T-helper 1 cell treated with Interleukin-12 subunit alpha and Interleukin-12 subunit beta and Interleukin-4 antibody, amounts not matched to agents 30 μg/mL and 1 μg/mL, for 36 hours (primary cell): ENCODE results near the gene MEIOB.

ENCODE experiments used
- H3K27ac Mint-ChIP-seq: one replicate; pipeline ENCODE4 v1.8.0; 2021; ENCODE audit warnings: mild to moderate bottlenecking, mixed read lengths
- H3K27me3 Mint-ChIP-seq: one replicate; pipeline ENCODE4 v1.8.0; 2021; ENCODE audit warnings: low read depth, mixed read lengths
- H3K36me3 Mint-ChIP-seq: one replicate; pipeline ENCODE4 v1.8.0; 2021; ENCODE audit warnings: low read depth, mixed read lengths
- H3K4me1 Mint-ChIP-seq: one replicate; pipeline ENCODE4 v1.8.0; 2021; ENCODE audit warnings: low read depth, mixed read lengths
- H3K4me3 Mint-ChIP-seq: one replicate; pipeline ENCODE4 v1.8.0; 2021; ENCODE audit warnings: mild to moderate bottlenecking, moderate library complexity, mixed read lengths
- H3K9me3 Mint-ChIP-seq: one replicate; pipeline ENCODE4 v1.8.0; 2021; ENCODE audit warnings: mixed read lengths

MEIOB gene

DNA sequence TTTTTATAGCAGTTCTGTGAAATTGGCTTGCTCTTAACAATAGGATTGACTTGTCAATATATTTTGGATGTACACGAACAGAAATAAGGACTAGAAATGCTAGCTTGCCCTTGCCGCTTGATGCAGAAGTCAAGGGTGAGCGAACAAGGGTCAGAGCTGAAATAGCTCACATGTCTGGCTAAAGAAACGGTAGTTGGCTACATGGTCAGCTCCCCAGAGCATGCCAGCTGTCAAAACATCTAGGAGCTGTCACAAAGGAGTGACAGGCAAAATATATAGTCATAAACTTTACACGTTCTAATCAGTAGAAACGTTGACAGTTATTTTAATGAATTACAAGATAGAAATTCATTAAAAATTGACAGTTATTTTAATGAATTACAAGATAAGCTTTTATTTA lies 2.9 kb upstream of the MEIOB start:
- H3K4me1 Mint-ChIP-seq: peaks cover 3% of the 10 kb centered on the region
- no peaks in the 10 kb centered on the region for H3K36me3 Mint-ChIP-seq
- H3K27ac Mint-ChIP-seq: no peak overlapping the region
- H3K27me3 Mint-ChIP-seq: peaks cover 27% of the 10 kb centered on the region
- no peak overlapping the region for H3K4me3 Mint-ChIP-seq
- no peaks in the 10 kb centered on the region for H3K9me3 Mint-ChIP-seq

DNA sequence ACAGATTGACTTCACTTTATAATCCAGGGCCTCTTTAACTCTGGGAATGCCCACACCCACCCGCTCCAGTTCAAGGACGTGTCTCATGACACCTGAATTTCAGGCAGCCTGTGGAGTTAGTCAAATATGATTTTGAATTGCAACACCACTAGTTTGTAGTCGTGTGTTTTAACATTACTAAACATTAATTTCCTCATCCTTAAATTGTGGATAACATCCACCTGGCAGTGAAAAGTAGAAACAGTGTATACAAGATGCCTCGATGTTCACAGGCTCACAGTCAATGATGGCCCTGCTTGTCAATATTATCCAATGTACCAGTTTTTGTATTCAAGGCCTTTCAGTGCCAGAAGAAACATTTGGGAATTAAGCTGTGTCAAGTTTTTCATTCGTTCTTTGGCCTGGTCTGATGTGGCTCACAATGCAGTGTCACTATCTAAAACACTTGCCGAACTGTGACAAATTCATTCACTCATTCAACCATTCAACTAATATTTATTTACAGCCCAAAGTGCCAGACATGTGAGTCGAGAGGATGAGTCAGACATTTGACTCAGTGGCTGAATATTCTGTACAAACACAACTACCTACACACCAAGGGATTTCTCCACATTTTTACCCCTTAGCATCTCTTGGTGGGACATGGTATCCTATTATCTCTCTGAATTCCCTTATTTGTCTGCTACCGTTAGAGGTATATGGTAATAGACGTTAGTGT lies 1.4 kb downstream of the MEIOB start:
- Mint-ChIP-seq H3K4me3 (no peak overlapping the region), H3K27ac (no peak overlapping the region), H3K36me3 (no peaks in the 10 kb centered on the region), H3K9me3 (no peaks in the 10 kb centered on the region), H3K27me3 (peaks cover 15% of the 10 kb centered on the region), H3K4me1 (peaks cover 3% of the 10 kb centered on the region)

DNA sequence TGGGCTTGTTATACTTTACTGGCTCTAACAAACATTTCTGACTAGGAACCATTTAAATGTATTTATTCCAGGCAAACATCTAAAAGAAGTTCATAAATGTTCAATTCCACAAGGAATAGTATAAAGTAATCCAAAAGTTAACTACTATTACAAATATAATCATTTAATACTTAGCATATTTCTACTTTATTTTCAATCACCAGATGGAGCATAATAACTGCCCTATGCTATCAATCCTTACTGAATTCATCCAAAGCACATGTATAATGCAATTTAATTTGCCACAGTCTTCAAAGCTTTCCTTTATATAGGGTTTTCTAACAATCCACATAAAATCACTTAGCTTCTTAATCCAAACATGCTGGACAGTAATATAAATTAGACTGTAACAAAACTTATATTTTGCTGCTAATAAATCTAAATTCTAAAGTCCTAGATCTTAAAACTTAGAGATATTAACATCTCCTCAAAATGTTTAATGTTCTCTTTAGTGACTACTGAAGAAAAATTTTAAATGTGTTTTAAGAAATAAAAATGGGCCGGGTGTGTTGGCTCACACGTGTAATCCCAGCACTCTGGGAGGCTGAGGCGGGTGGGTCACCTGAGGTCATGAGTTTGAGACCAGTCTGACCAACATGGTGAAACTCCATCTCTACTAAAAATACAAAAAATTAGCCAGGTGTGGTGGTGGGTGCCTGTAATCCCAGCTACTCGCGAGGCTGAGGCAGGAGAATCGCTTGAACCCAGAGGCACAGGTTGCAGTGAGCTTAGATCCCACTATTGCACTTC lies 5.9 kb downstream of the MEIOB start:
- H3K27me3 Mint-ChIP-seq: peaks cover 18% of the 10 kb centered on the region
- no peaks in the 10 kb centered on the region for H3K4me1 Mint-ChIP-seq
- H3K36me3 Mint-ChIP-seq: no peaks in the 10 kb centered on the region

DNA sequence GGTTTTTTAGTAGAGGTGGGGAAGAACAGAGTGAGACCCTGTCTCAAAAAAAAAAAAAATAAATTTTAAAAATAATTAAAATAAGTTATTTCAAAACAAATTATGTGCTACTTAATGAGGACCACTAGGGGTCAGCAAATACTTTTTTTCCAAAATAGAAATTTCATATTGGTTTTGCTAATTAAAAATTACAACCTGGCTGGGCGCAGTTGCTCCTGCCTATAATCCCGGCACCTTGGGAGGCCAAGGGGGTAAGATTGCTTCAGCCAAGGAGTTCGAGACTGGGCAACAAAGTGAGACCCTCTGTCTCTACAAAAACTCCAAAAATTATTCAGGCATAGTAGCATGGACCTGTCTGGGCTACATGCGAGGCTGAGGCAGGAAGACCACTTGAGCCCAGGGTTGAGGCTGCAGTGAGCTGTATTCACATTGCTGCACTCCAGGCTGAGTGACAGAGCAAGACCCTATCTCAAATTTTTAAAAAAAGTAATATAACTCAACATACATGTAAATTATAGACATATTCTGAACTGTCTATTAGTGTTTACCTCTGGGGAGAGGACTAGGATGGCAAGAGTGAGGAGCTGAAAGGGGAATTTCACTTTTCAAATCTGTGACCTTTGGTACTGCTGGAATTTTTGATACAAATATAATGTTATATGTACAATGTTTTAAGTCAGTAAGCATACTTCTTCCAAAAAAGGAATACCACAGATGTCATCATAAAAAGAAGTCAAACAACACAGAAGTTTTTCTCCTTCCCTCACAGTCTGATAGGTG lies 8.1 kb downstream of the MEIOB start:
- Mint-ChIP-seq H3K27ac (no peak overlapping the region), H3K36me3 (no peaks in the 10 kb centered on the region), H3K4me1 (no peaks in the 10 kb centered on the region), H3K27me3 (peaks cover 30% of the 10 kb centered on the region), H3K4me3 (no peak overlapping the region), H3K9me3 (no peaks in the 10 kb centered on the region)

More for the DNA sequence above, 5.9 kb downstream of the MEIOB start:
- Mint-ChIP-seq H3K9me3 (no peaks in the 10 kb centered on the region), H3K27ac (no peak overlapping the region), H3K4me3 (no peak overlapping the region)

DNA sequence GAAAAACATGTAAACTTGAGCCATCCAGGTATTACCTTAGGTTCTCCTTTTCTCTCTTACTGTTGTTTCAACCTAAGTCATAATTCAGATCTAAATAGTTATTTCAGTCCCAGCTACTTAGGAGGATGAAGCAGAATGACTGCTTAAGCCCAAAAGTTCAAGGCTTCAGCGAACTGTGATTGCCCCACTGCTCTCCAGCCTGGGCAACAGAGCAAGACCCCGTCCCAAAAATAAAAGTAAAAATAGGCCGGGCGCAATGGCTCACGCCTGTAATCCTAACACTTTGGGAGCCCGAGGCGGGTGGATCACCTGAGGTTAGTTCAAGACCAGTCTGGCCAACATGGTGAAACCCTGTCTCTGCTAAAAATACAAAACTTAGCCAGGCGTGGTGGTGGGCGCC lies 9.6 kb downstream of the MEIOB start:
- no peak overlapping the region for H3K4me3 Mint-ChIP-seq
- no peak overlapping the region for H3K27ac Mint-ChIP-seq
- H3K27me3 Mint-ChIP-seq: peaks cover 39% of the 10 kb centered on the region
- H3K9me3 Mint-ChIP-seq: no peaks in the 10 kb centered on the region
- H3K36me3 Mint-ChIP-seq: no peaks in the 10 kb centered on the region
- H3K4me1 Mint-ChIP-seq: no peaks in the 10 kb centered on the region

DNA sequence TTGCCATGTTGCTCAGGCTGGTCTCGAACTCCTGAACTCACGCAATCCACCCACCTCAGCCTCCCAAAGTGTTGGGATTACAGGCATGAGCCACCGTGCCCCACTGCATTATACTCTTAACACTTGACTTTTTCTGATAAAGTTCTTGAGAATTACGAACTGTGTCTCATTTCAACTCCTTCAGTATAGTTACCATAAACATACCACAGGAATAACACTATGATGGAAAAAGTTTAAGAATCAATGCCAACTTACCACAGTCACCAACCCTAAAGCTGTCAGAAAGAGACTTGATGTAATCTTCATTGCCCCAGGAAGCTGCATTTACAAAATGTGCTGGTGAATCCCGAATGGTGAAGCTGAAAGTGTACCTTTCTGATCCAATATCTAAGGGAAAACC lies 10.2 kb downstream of the MEIOB start:
- no peak overlapping the region for H3K27ac Mint-ChIP-seq
- H3K27me3 Mint-ChIP-seq: peaks cover 39% of the 10 kb centered on the region
- no peaks in the 10 kb centered on the region for H3K9me3 Mint-ChIP-seq
- H3K4me1 Mint-ChIP-seq: peaks cover 4% of the 10 kb centered on the region
- no peaks in the 10 kb centered on the region for H3K36me3 Mint-ChIP-seq
- H3K4me3 Mint-ChIP-seq: no peak overlapping the region

DNA sequence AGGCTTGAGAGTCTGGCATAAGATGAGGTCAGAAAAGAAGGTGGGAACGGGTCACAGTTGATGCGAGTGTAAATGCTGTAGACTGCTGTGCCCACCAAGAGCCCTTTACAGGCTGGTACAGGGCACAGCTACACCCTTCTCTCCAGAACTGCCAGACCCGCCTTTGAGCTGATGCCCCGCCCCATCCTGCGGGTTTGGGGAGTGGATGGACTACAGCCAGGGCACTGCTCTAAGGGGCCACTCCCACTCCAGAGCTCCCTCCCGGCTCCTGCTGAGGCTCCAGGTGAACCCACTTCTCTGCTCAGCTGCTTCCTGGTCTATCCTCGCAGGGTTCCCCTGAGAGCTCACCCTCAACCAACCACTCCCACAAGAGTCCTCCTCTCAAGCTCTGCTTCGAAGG lies 12.3 kb downstream of the MEIOB start:
- no peaks in the 10 kb centered on the region for H3K9me3 Mint-ChIP-seq
- no peak overlapping the region for H3K4me3 Mint-ChIP-seq
- H3K36me3 Mint-ChIP-seq: no peaks in the 10 kb centered on the region
- peaks cover 16% of the 10 kb centered on the region for H3K4me1 Mint-ChIP-seq
- peaks cover 29% of the 10 kb centered on the region for H3K27me3 Mint-ChIP-seq
- no peak overlapping the region for H3K27ac Mint-ChIP-seq

DNA sequence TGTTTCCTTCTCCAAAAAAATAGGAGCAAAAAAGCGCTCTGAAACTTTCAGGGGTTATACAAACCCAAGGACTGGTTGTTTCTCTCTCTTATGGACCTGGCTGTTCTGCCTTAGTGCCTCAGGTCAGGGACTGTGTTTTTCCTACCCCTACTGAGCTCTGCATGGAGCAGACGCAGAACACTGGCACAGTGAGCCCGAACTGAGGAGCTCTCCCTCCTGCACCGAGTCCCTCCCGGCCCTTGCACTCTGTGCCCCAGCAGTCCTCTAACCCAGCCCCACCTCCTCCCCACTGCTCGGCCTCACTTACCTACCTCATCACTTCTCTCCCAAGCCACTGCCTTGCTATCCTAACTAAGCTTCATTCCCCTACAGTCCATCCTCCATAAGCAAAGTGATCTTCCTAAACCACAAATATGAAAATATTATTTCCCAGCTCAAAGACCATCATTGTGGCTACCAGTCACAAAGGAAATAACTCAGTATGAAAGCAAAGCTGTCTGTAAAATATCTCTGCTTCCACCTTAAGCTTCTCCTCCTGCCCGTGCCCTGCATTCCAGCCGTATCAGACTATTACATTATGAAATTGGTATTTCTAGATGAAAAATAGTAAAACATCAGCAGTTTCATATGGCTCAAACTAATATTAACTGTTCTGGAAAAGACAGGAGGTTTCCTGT lies 13.6 kb downstream of the MEIOB start:
- Mint-ChIP-seq H3K27ac (no peak overlapping the region), H3K4me3 (no peak overlapping the region), H3K9me3 (no peaks in the 10 kb centered on the region), H3K27me3 (peaks cover 25% of the 10 kb centered on the region), H3K4me1 (peaks cover 17% of the 10 kb centered on the region), H3K36me3 (no peaks in the 10 kb centered on the region)

DNA sequence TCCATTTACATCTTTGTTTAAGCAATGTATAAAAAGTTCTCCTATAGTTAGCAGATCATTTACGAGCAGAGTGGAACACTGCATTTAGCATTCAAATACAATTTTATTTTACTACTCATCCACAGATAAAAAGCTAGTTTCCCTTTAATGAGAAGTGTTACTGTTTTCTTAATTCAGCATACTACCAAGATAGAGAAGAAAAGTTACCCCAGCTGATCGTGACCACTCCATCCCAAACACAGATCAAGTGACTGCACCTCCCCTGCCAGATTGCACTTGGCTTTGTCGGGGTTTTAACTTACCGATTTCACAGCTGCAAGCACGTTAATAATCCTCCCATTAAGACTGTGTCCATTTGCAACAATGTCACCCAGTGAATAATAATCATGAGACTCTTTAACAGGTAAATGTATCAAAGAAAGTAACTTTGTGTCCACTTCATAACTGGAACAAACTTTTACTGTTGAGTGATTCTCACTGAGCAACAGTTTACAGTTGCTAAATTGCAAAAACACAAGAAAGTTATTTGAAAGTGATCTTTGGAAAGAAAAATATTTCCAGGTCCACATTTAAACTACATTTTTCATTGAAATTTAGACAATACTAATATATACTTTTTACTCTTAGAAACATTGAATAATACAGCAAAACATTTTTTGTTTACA lies 14.4 kb downstream of the MEIOB start:
- peaks cover 25% of the 10 kb centered on the region for H3K27me3 Mint-ChIP-seq
- H3K4me1 Mint-ChIP-seq: peaks cover 17% of the 10 kb centered on the region
- no peak overlapping the region for H3K4me3 Mint-ChIP-seq
- H3K36me3 Mint-ChIP-seq: no peaks in the 10 kb centered on the region
- no peak overlapping the region for H3K27ac Mint-ChIP-seq
- H3K9me3 Mint-ChIP-seq: no peaks in the 10 kb centered on the region

DNA sequence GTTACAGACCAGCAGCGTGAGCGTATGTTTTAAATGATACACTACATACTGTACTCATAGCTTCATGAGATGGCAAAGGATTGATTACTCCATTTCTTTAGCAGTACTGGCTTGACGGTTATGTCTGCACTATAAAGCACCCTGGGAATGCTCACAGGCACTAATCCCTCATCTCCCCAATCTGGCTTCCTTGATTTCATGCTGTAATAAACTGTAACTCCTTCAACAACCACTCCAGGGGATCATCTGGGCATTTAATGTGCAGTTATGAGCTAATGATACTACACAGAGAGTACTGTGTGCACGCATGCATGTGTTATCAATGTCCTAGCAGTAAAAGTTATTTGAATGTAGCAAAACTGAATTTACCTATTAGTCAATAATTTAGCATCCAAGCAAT lies 20.2 kb downstream of the MEIOB start:
- Mint-ChIP-seq H3K4me3 (no peak overlapping the region), H3K27me3 (peaks cover 9% of the 10 kb centered on the region), H3K9me3 (no peaks in the 10 kb centered on the region), H3K4me1 (peaks cover 13% of the 10 kb centered on the region), H3K27ac (no peak overlapping the region), H3K36me3 (no peaks in the 10 kb centered on the region)

DNA sequence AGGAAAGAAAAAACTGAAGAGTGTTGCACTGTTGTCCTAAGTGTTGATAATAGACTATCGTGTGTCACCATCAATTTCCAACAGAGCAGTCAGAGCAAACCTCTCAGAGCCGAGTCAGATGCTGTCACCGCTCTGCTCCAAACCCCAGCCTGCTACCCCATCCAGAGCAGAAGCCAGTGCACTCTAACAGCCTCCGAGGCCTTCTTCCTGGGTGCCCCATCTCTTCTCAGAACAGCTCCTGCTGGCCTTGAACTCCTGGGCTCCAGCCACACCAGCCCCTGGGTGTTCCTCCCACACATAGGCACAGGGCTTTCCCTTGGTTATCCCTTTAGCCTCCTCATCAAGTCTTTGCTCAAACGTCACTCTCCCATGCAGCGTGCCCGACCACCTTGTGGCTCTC lies 21.0 kb downstream of the MEIOB start:
- Mint-ChIP-seq H3K27me3 (peaks cover 9% of the 10 kb centered on the region), H3K36me3 (no peaks in the 10 kb centered on the region), H3K4me3 (no peak overlapping the region), H3K27ac (no peak overlapping the region), H3K4me1 (peaks cover 13% of the 10 kb centered on the region), H3K9me3 (no peaks in the 10 kb centered on the region)

DNA sequence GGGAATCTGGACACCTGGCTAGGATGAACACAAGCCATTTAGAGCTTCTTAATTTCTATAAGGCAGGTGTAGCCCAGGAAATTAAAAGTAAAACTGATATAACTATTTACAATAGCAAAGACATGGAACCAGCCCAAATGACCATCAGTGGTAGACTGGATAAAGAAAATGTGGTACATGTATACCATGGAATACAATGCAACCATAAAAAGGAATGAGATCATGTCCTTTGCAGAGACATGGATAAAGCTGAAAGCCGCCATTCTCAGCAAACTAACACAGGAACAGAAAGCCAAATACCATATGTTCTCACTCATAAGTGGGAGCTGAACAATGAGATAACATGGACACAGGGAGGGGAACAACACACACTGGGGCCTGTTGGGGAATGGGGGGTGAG lies 25.5 kb downstream of the MEIOB start:
- H3K4me3 Mint-ChIP-seq: no peak overlapping the region
- no peak overlapping the region for H3K27ac Mint-ChIP-seq
- no peaks in the 10 kb centered on the region for H3K36me3 Mint-ChIP-seq

DNA sequence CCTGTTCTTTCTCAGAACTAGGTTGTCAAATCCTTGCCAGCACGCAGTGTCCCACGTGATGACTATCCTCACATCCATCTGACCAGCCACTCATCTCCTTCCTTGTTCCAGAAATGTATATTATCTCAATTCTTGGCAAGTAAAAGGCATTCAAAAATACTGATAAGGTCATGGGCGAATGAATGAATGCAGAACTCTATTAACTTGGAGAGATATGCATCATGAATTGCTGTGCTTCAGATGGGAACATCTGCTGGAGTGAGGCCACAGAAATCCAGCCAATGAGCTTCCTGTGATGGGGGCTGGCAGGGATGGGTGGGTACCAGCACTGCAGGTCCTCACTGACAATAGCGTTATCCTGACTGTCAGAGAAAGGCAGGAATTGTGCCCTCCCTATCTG lies 26.0 kb downstream of the MEIOB start:
- H3K27ac Mint-ChIP-seq: no peak overlapping the region
- H3K4me3 Mint-ChIP-seq: no peak overlapping the region
- no peaks in the 10 kb centered on the region for H3K9me3 Mint-ChIP-seq
- H3K27me3 Mint-ChIP-seq: peaks cover 4% of the 10 kb centered on the region
- no peaks in the 10 kb centered on the region for H3K36me3 Mint-ChIP-seq
- H3K4me1 Mint-ChIP-seq: no peaks in the 10 kb centered on the region

More for the DNA sequence above, 25.5 kb downstream of the MEIOB start:
- Mint-ChIP-seq H3K9me3 (no peaks in the 10 kb centered on the region), H3K4me1 (no peaks in the 10 kb centered on the region), H3K27me3 (peaks cover 8% of the 10 kb centered on the region)

DNA sequence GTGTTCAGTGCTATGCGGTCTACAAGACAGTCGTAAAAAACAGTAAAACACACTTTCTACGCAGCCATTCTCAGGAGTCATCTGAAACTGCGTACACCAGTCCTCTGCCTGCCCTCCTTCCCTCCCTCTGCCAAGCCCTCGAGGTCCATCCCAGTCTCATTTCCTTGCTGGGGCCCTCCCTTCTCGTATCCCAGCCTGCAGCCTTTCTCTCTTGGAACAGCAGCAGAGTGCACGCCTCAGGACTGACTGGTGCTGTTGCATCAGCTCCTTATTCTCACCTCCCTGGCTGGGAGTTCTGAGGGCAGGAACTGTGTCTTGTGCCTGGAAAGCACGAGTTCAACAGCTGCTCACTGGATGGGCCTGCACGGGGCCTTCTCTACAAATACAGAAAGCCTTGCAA lies 32.4 kb downstream of the MEIOB start:
- Mint-ChIP-seq H3K36me3 (no peaks in the 10 kb centered on the region), H3K4me3 (no peak overlapping the region), H3K27ac (no peak overlapping the region), H3K27me3 (no peaks in the 10 kb centered on the region), H3K9me3 (no peaks in the 10 kb centered on the region), H3K4me1 (peaks cover 4% of the 10 kb centered on the region)
